ENCODE results near the gene RCOR3. TPM values are rescaled to one million over a fixed set of nuclear protein-coding genes. Genes with fewer than 3 reads are reported as not detected.
A peak's percentile ranks its signal among the peaks of the same experiment; 100 is the strongest.

RCOR3 gene
- total and polyA plus RNA-seq, 11 donors, result 25.3 to 60.1 (median 42.7) TPM

DNA sequence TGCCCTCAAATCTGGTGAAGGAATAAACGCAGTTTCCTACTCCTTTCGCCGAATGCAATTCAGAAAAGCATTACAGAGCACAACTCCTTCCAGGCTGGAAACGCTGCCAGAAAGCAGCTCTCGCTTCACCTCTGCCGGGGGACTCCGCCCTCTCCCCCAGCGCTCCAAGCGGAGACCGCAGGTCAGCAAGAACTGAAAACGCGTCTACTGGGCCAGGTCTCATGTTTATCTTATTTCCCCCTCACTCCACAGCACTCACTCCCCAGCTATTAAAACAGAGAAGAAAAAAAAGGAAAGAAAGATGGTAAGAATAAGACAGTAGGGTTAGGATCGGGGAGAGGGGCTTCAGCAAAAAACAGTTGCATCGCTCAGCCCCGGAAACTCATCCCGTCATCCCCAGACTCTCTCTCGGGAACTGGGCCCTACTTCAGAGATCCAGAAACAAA lies 833 bp upstream of the RCOR3 start:
- ATAC-seq, result peak; percentile 37 to 64 (median 53)
- Histone ChIP-seq H3K36me3 (peaks cover 0 to 14% (median 2%) of the 10 kb centered on the region in 9 donors), H3K9me3 (no peaks in the 10 kb centered on the region), H3K27me3 (no peaks in the 10 kb centered on the region), H3K4me3 (peak overlapping the region; percentile 70 to 98 (median 93)), H3K4me1 (peaks cover 0 to 28% (median 16%) of the 10 kb centered on the region in 12 donors), H3K27ac (peak overlapping the region; percentile 92 to 100 (median 98))
- DNase-seq, result peak; percentile 84 to 92 (median 89)
- 0% methylated on average over 17 of the region's 17 CpGs for WGBS, 4 donors
- TF ChIP-seq POLR2A (IDR thresholded peaks at IDR 0.05), result no peak
- TF ChIP-seq, protein P1, sequence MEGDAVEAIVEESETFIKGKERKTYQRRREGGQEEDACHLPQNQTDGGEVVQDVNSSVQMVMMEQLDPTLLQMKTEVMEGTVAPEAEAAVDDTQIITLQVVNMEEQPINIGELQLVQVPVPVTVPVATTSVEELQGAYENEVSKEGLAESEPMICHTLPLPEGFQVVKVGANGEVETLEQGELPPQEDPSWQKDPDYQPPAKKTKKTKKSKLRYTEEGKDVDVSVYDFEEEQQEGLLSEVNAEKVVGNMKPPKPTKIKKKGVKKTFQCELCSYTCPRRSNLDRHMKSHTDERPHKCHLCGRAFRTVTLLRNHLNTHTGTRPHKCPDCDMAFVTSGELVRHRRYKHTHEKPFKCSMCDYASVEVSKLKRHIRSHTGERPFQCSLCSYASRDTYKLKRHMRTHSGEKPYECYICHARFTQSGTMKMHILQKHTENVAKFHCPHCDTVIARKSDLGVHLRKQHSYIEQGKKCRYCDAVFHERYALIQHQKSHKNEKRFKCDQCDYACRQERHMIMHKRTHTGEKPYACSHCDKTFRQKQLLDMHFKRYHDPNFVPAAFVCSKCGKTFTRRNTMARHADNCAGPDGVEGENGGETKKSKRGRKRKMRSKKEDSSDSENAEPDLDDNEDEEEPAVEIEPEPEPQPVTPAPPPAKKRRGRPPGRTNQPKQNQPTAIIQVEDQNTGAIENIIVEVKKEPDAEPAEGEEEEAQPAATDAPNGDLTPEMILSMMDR (IDR thresholded peaks at IDR 0.05), result peak in 1 of 12 donors; percentile 16
- intact Hi-C loops (cut with DNase I), result loop anchor here in 2 of 10 donors (2.0 to 10.0 kb wide), 3 partner anchors 124 to 854 kb away; partner anchors contain the start of gene SLC30A1 (in 1 of the 2)

DNA sequence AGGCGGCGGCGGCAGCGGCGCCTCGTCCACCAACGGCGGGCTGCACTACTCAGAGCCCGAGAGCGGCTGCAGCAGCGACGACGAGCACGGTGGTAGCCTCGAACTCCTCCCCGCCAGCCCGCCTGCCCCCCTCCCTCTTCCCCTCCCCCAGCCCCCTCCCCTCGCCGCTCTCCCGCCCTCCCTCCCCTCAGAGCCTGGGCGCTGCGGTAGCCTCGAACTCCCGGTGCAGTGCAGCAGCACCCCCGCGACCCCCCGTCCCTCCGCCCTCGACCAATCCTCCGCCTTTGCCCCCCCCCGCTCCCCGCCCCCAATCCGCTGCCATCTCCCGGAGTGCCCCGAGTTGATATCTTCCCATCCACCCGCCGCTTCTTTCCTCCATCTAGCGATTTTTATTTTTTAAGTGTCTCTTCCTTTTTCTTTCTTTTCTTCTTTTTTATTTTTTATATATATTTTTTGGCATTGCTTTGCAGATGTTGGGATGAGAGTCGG lies 516 bp downstream of the RCOR3 start:
- peak; percentile 65 to 77 (median 72) for DNase-seq
- no peaks in the 10 kb centered on the region for H3K9me3 ChIP-seq
- H3K4me3 ChIP-seq, result peak overlapping the region; percentile 70 to 98 (median 93)
- intact Hi-C loops (cut with DNase I), result loop anchor here in 2 of 10 donors (2.0 to 10.0 kb wide), 4 partner anchors 123 to 855 kb away; partner anchors contain the start of gene SLC30A1 (in 1 of the 2)
- H3K4me1 ChIP-seq, result peaks cover 0 to 28% (median 16%) of the 10 kb centered on the region in 12 donors
- peak overlapping the region; percentile 92 to 100 (median 98) for H3K27ac ChIP-seq
- ATAC-seq, result peak; percentile 5 to 40 (median 18)
- no peak for TF ChIP-seq POLR2A (IDR thresholded peaks at IDR 0.05)
- TF ChIP-seq, protein P1 (IDR thresholded peaks at IDR 0.05), result no peak
- WGBS, 4 donors, result 0 to 1% (median 0%) methylated on average over 13 to 39 of the region's 39 CpGs
- no peaks in the 10 kb centered on the region for H3K27me3 ChIP-seq
- H3K36me3 ChIP-seq, result peaks cover 0 to 27% (median 7%) of the 10 kb centered on the region in 9 donors

DNA sequence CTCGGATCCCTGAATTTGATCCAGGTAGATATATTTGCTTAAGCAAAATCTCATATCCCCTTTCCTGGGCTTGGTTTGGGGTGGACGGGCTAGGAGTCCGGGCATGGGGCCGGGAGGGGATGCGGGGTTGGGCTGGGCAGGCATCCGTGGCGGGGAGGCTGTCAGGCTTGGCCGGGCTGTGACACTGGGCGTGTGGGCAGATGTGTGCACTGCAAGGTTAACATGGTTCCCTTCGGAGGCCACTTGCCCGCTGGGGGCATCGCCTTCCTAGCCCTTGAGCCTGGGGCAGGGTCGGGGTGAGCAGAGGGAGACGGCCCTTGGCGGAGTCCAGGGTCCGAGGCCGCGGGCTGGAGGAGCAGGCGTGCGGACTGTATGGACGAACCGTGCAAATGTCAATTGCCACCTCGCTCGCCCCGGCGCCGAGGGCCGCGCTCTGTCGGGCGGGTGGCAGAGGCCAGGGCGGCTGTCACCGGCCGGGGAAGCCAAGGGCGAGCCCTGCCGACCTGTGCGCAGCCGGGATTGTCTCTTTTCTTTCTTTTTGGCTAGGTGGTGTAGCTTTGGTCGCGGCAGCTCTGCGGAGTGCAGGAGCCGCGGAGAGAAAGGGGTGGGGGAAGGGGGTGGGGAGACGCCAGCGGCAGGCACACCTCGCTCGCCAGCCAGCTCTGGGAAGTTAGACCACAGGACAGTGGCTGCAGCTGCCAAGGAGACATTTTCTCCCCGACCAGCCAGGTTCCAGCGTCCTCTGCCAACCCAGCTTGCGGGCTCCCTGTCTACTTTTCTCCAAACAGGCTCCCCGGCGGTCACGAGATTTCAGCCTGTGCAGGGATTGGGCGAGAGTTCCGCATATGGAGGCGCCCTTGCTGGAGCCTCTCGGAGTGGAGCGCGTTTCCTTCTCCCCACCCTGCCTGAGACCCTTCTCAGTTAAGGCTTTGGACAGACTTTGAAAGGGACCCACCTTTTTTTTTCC lies 1.3 kb downstream of the RCOR3 start:
- intact Hi-C loops (cut with DNase I), result loop anchor here in 1 of 10 donors (10.0 kb wide), 1 partner anchor 124 kb away; no protein-coding TSS in a partner anchor
- TF ChIP-seq POLR2A (IDR thresholded peaks at IDR 0.05), result peak in 1 of 2 donors; percentile 47
- TF ChIP-seq, protein P1 (IDR thresholded peaks at IDR 0.05), result peak in 1 of 12 donors; percentile 2
- WGBS, 4 donors, result 0 to 1% (median 1%) methylated on average over 39 to 59 of the region's 59 CpGs

More for the DNA sequence above, 1.3 kb downstream of the RCOR3 start:
- Histone ChIP-seq H3K27ac (peak overlapping the region; percentile 40 to 100 (median 98)), H3K4me1 (peaks cover 0 to 28% (median 16%) of the 10 kb centered on the region in 12 donors), H3K36me3 (peaks cover 0 to 34% (median 9%) of the 10 kb centered on the region in 9 donors), H3K9me3 (no peaks in the 10 kb centered on the region), H3K4me3 (peak overlapping the region; percentile 70 to 98 (median 93)), H3K27me3 (no peaks in the 10 kb centered on the region)
- ATAC-seq (peak; percentile 55 to 68 (median 61)), DNase-seq (peak; percentile 85 to 93 (median 88))
